ENCODE data around the gene ZNF444.

DNA sequence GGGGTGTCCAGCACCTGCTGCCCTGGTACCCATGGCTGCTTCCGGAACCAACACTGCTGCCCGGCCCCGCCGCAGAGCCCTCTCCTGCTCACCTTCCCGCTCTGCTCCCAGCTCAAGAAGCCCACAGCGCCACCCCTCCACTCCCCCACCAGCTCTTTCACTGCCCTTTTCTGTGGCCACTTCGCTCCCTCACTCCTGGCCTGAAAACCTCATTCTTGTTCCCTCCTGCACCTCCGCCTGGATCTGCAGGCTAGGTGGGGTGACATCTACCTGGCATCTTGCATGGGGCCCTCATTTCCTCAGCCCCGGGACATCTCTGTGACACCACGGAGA is 26.3 kb upstream of the ZNF444 start:
- TF ChIP-seq, protein P1, sequence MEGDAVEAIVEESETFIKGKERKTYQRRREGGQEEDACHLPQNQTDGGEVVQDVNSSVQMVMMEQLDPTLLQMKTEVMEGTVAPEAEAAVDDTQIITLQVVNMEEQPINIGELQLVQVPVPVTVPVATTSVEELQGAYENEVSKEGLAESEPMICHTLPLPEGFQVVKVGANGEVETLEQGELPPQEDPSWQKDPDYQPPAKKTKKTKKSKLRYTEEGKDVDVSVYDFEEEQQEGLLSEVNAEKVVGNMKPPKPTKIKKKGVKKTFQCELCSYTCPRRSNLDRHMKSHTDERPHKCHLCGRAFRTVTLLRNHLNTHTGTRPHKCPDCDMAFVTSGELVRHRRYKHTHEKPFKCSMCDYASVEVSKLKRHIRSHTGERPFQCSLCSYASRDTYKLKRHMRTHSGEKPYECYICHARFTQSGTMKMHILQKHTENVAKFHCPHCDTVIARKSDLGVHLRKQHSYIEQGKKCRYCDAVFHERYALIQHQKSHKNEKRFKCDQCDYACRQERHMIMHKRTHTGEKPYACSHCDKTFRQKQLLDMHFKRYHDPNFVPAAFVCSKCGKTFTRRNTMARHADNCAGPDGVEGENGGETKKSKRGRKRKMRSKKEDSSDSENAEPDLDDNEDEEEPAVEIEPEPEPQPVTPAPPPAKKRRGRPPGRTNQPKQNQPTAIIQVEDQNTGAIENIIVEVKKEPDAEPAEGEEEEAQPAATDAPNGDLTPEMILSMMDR (IDR thresholded peaks at IDR 0.05): no peak
- no peak for TF ChIP-seq JUN (CRISPR knock-in tag; IDR thresholded peaks at IDR 0.05)
- TF ChIP-seq, protein P2, sequence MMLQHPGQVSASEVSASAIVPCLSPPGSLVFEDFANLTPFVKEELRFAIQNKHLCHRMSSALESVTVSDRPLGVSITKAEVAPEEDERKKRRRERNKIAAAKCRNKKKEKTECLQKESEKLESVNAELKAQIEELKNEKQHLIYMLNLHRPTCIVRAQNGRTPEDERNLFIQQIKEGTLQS (CRISPR knock-in tag; conservative IDR thresholded peaks at IDR 0.05): no peak
- TF ChIP-seq, protein P3, sequence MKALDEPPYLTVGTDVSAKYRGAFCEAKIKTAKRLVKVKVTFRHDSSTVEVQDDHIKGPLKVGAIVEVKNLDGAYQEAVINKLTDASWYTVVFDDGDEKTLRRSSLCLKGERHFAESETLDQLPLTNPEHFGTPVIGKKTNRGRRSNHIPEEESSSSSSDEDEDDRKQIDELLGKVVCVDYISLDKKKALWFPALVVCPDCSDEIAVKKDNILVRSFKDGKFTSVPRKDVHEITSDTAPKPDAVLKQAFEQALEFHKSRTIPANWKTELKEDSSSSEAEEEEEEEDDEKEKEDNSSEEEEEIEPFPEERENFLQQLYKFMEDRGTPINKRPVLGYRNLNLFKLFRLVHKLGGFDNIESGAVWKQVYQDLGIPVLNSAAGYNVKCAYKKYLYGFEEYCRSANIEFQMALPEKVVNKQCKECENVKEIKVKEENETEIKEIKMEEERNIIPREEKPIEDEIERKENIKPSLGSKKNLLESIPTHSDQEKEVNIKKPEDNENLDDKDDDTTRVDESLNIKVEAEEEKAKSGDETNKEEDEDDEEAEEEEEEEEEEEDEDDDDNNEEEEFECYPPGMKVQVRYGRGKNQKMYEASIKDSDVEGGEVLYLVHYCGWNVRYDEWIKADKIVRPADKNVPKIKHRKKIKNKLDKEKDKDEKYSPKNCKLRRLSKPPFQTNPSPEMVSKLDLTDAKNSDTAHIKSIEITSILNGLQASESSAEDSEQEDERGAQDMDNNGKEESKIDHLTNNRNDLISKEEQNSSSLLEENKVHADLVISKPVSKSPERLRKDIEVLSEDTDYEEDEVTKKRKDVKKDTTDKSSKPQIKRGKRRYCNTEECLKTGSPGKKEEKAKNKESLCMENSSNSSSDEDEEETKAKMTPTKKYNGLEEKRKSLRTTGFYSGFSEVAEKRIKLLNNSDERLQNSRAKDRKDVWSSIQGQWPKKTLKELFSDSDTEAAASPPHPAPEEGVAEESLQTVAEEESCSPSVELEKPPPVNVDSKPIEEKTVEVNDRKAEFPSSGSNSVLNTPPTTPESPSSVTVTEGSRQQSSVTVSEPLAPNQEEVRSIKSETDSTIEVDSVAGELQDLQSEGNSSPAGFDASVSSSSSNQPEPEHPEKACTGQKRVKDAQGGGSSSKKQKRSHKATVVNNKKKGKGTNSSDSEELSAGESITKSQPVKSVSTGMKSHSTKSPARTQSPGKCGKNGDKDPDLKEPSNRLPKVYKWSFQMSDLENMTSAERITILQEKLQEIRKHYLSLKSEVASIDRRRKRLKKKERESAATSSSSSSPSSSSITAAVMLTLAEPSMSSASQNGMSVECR (CRISPR knock-in tag; IDR thresholded peaks at IDR 0.05; ENCODE audit: borderline replicate concordance): no peak
- TF ChIP-seq, protein P4, sequence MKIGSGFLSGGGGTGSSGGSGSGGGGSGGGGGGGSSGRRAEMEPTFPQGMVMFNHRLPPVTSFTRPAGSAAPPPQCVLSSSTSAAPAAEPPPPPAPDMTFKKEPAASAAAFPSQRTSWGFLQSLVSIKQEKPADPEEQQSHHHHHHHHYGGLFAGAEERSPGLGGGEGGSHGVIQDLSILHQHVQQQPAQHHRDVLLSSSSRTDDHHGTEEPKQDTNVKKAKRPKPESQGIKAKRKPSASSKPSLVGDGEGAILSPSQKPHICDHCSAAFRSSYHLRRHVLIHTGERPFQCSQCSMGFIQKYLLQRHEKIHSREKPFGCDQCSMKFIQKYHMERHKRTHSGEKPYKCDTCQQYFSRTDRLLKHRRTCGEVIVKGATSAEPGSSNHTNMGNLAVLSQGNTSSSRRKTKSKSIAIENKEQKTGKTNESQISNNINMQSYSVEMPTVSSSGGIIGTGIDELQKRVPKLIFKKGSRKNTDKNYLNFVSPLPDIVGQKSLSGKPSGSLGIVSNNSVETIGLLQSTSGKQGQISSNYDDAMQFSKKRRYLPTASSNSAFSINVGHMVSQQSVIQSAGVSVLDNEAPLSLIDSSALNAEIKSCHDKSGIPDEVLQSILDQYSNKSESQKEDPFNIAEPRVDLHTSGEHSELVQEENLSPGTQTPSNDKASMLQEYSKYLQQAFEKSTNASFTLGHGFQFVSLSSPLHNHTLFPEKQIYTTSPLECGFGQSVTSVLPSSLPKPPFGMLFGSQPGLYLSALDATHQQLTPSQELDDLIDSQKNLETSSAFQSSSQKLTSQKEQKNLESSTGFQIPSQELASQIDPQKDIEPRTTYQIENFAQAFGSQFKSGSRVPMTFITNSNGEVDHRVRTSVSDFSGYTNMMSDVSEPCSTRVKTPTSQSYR (CRISPR knock-in tag; IDR thresholded peaks at IDR 0.05): no peak
- no peak for TF ChIP-seq CREB1 (CRISPR knock-in tag; IDR thresholded peaks at IDR 0.05)
- no peak for TF ChIP-seq SP1 (CRISPR knock-in tag; conservative IDR thresholded peaks at IDR 0.05)
- TF ChIP-seq NFYB (CRISPR knock-in tag; conservative IDR thresholded peaks at IDR 0.05; ENCODE audit: low read depth): no peak
- TF ChIP-seq ZNF317 (CRISPR knock-in tag; IDR thresholded peaks at IDR 0.05; ENCODE audit: borderline replicate concordance, low read depth): no peak
- TF ChIP-seq, protein P5, sequence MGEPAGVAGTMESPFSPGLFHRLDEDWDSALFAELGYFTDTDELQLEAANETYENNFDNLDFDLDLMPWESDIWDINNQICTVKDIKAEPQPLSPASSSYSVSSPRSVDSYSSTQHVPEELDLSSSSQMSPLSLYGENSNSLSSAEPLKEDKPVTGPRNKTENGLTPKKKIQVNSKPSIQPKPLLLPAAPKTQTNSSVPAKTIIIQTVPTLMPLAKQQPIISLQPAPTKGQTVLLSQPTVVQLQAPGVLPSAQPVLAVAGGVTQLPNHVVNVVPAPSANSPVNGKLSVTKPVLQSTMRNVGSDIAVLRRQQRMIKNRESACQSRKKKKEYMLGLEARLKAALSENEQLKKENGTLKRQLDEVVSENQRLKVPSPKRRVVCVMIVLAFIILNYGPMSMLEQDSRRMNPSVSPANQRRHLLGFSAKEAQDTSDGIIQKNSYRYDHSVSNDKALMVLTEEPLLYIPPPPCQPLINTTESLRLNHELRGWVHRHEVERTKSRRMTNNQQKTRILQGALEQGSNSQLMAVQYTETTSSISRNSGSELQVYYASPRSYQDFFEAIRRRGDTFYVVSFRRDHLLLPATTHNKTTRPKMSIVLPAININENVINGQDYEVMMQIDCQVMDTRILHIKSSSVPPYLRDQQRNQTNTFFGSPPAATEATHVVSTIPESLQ (CRISPR knock-in tag; IDR thresholded peaks at IDR 0.05): no peak
